GM12801 (cell line): ENCODE results near the gene NUDT3.

Experiments used
- CTCF ChIP-seq: IDR thresholded peaks from one replicate; pipeline ENCODE4 v1.5.1; 2011; ENCODE audit warnings: control low read depth; ENCODE audit not compliant: insufficient read length; ENCODE audit errors: extremely low read depth

Gene NUDT3

DNA sequence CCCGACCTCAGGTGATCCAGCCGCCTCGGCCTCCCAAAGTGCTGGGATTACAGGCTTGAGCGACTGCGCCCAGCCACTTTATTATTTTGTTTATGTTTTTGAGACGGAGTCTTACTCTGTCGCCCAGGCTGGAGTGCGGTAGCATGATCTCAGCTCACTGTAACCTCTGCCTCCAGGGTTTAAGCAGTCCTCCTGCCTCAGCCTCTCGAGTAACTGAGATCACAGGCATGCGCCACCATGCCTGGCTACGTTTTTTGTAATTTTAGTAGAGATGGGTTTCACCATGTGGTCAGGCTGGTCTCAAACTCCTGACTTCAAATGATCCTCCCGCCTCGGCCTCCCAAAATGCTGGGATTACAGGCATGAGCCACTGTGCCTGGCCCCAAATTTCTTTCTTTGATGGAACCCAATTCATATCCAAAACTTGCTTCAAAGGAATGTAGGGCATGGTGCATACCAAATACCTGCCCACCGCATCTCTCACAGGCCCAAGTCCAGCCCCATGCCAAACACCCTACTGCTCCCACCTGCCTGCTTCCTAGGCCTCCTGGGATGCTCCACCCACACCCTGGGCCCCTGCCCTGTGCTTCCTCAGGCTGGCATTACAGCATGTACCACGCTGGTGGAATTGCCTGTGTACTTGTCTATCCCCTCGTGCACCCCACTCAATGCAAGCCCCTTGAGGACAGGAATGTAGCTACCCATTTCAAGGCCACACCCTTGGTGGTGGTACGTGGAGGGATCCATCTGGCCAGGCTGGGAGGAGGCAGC, 160.7 kb downstream of the NUDT3 start:
- TF ChIP-seq CTCF, result no peak

DNA sequence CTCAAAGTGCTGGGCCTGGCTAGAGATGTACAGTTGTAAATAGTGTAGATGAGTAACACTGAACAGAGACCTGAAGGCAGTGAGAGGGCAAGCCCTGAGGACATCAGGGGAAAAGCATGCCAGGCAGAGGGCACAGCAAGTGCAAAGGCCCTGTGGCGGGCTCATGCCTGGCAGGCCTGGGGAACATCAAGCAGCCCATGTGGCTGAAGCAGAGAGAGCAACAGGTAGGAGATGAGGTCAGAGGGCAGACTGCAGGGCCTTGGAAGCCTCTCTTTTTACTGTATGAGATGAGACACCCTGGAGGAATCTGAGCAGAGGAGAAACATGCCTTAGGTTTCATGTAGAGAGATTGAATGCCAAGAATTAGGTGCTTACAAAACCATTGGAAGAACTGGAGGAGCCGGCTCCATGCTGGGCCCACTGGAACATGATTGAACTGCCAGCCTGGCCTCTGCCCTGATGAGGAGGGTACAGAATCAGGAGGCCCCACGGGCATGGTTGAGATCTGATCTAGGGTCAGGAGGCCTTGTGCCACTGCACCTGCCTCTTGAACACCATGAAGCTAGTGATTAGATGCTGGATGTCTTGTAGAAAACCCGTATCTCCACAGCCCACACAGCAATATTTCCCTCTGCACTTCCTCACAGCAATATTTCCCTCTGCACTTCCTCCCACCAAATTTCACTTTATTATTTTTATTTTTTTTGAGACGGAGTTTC, 161.7 kb downstream of the NUDT3 start:
- TF ChIP-seq CTCF, result no peak

- TF ChIP-seq CTCF, result no peak
Measured at GRCh38 chr6:34229877-34230276, 162.6 kb downstream of the NUDT3 start.
